ENCODE data around the gene ZNF569.
"Not testable (repeated sequence)": the region's sequence is repeated elsewhere in the genome, so short reads cannot be mapped to it uniquely, and the experiment has no call there.

ZNF569 gene

DNA sequence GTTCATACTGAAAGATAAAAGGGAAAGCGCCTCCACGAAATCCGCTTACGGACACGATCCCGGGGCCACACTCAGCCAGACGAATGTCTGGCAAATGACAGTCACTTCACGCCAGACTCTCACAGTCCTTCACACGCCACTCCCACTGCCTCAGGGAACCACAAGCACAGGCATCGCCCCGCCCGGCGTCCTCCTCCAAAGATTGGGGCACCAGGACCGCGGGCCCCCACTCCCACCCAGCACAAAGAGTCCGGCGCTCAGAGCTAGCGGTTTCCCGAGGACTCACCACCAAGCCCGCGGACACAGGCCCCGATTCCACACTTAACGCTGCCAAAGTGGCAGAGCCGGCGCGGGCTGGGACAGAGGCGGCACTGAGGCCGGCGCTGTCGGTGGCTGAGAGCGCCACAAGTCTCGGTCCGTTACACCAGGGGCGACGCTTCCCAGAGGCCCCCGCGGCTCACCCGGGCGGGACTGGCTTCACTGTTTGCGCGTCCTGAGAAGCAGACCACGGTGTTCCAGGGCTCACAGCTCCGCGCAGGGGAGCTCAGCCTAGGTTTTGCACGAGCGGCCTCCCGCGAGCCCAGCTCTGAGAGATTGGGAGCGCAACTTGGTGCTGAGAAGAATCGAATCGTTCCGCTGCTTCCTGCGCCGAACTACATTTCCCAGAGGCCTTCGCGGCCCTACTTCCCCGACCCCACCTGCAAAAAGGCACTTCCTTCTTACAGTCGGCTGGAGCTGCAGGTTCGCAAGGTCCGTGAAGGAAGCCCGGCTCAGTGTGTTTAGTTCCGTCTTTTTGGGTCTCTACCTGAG, at the start of gene ZNF569:
TSS of gene ZNF569 (minus strand) at position 647 of the 810 bp plus-strand sequence. CDS start 22,523 bp downstream, outside the sequence.
- DNase-seq = peak; percentile 82

- DNase-seq = no peak
These were observed 46.2 kb upstream of the ZNF569 start for GRCh38 chr19:37513397-37513796.

GRCh38 chr19:37511821-37512220, 44.6 kb upstream of the ZNF569 start:
- no peak for DNase-seq

GRCh38 chr19:37511186-37511585, 43.9 kb upstream of the ZNF569 start:
- DNase-seq = no peak

DNA sequence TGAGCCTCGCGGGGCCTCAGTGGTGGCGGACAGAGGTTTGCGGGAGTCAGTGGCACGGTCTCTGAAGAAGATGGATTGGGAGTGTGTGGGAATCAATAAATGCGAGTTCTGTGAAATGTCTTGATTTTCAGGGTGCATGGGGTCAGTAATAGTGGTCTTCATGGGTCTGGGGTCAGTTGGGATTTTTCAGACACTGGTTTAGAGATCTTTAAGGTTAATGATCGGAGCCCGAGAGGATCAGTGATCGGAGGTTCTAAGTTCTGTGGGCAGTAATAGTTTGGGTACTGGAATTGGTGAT, 39.9 kb upstream of the ZNF569 start:
- no peak for DNase-seq

DNA sequence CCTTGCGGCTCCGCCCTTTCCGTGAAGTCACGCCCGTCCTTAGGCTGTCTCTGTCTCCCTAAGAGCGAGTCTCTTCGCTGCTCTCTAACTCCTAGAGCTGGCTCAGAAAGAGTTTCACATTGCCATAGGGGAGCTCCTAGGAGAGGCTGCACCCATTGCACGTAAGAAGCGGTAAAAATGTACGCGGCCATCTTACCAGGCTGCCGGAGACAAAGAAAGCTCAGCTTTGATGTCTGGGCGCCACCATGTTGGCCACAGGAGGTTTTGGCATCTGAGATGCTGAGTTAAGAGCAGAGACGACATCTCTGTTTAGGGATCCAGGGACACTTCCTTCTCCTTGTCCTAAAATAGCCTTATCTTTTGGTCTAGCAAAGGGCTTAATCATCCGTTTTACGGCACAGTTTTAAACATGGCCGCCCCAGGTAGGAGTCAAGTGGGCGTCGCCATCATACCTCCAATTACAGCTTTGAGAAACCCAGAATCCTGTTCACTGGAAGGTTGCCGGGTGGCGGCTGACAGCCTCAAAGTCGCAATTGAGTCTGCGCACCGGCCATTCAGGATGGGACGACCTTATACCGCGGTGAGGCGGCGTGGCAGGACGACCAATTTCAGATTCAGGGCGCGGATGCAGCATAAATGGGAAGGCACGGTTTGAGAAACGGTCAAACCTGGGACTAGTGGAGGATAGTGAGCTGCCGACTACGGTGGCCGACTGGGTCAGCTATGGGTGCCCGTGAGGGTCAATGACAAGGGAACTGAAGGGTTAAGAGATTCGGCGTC, 39.3 kb upstream of the ZNF569 start, which contains the start of gene ZNF793:
TSS of gene ZNF793 (plus strand) at position 553 of the 780 bp plus-strand sequence. CDS start 16,501 bp downstream, outside the sequence.
- peak; percentile 89 for DNase-seq

GRCh38 chr19:37505958-37506386, 38.7 kb upstream of the ZNF569 start:
- DNase-seq = peak; percentile 50

- no peak for DNase-seq
These were observed 25.0 kb upstream of the ZNF569 start for GRCh38 chr19:37492213-37492612.

- no peak for DNase-seq
These were observed 17.3 kb upstream of the ZNF569 start for GRCh38 chr19:37484406-37485168.

- no peak for DNase-seq
These were observed 4.9 kb upstream of the ZNF569 start for GRCh38 chr19:37472165-37472564.

- DNase-seq = no peak
These were observed 3.0 kb upstream of the ZNF569 start for GRCh38 chr19:37470216-37470615.

GRCh38 chr19:37468961-37469777, 1.9 kb upstream of the ZNF569 start, which contains the start of gene ZNF570:
TSS of gene ZNF570 (plus strand) at chr19:37469356. CDS start at chr19:37470355, 999 bp downstream.
- DNase-seq = peak; percentile 87

- DNase-seq = no peak
These were observed 405 bp upstream of the ZNF569 start for GRCh38 chr19:37467608-37468090.

DNA sequence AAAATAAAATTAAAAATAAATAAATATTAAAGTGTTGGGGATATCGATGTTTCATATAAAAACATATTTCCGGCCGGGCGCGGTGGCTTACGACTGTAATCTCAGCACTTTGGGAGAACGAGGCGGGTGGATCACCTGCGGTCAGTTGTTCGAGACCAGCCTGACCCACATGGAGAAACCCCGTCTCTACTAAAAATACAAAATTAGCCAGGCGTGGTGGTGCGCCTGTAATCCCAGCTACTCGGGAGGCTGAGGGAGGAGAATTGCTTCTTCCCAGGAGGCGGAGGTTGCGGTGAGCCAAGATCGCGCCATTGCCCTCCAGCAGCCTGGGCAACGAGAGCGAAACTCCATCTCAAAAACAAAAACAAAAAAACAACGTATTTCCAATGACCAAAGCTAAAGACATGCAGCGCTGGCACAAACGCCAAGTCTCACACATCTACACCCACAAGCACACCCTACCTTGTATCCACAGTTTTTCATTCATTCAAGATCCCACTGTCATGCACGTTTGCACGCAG, 907 bp downstream of the ZNF569 start:
- DNase-seq = no peak

DNA sequence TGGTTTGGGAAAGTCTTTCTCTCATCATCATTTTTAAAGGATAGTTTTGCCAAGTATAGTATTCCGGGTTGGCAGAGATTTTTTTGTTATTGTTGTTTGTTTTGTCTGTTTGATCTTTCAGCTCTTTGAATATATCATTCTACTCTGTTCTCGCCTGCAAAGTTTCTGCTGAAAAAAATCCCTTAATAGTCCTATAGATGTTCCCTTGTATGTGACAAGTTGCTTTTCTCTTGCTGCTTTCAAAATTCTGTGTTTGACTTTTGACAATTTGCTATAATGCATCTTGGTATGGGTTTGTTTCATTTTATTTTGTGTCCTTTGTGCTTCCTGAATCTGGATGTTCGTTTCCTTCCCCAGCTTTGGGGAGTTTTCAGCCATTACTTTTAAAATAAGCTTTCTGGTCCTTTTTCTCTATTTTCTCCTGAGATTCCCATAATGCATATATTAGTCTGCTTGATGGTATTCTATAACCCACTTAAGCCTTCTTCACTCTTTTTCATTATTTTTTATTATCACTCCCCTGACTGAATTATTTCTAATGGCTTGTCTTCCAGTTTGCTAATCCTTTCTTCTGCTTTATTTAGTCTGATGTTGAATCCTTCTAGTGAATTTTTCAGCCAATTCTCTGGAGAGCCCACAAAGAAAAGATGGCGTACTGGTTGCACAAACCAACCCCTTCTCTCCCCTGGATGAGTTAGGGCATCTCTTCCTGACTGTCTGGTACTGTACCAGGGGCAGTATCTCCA, 14.6 kb downstream of the ZNF569 start:
- DNase-seq = no peak

- no peak for DNase-seq
These were observed 53.7 kb downstream of the ZNF569 start for GRCh38 chr19:37413313-37414084.

DNA sequence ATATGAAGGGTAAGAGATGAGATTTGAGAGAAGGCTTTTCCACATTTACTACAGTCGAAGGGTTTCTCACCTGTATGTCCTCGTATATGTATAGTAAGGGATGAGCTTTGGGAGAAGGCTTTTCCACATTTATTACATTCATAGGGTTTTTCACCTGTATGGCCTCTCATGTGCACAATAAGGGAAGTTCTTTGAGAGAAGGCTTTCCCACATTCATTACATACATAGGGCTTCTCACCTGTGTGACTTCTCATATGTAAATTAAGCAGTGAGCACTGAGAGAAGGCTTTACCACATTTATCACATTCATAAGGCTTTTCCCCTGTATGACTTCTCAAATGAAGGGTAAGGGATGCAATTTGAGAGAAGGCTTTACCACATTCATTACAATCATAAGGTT, 54.5 kb downstream of the ZNF569 start:
- DNase-seq = no peak

DNA sequence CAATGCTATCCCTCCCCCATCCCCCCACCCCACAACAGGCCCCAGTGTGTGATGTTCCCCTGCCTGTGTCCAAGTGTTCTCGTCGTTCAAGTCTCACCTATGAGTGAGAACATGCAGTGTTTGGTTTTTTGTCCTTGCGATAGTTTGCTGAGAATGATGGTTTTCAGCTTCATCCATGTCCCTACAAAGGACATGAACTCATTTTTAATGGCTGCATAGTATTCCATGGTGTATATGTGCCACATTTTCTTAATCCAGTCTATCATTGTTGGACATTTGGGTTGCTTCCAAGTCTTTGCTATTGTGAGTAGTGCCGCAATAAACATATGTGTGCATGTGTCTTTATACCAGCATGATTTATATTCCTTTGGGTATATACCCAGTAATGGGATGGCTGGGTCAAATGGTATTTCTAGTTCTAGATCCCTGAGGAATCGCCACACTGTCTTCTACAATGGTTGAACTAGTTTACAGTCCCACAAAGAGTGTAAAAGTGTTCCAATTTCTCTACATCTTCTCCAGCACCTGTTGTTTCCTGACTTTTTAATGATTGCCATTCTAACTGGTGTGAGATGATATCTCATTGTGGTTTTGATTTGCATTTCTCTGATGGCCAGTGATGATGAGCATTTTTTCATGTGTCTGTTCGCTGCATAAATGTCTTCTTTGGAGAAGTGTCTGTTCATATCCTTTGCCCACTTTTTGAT, 61.0 kb downstream of the ZNF569 start:
- not testable (repeated sequence) for DNase-seq

- DNase-seq = no peak
These were observed 63.8 kb downstream of the ZNF569 start for GRCh38 chr19:37403403-37403802.

DNA sequence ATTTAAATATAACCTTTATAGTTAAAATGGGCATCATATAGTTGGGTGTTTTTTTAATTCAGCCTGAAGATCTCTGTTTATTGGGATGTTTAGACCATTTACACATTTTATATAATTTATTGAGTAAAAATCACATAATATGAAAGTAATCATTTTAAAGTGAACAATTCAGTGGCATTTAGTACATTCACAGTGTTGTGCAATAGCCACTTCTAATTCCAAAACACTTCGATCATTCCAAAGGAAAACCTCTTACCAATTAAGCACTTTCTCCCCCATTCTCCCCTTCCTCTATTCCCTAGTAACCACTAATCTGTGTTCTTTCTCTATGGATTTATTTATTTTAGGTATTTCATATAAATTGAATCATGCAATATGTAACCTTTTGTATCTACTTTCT, 66.2 kb downstream of the ZNF569 start:
- DNase-seq = no peak
